Fibroblast of skin of scalp (primary cell): ENCODE measurements around the gene NCOA1.
"Not testable (repeated sequence)": the region's sequence is repeated elsewhere in the genome, so short reads cannot be mapped to it uniquely, and the experiment has no call there.

Experiments used
- DNase-seq: peaks from one replicate; pipeline ENCODE4 v3.0.0-alpha.2; 2013

The NCOA1 gene

DNA sequence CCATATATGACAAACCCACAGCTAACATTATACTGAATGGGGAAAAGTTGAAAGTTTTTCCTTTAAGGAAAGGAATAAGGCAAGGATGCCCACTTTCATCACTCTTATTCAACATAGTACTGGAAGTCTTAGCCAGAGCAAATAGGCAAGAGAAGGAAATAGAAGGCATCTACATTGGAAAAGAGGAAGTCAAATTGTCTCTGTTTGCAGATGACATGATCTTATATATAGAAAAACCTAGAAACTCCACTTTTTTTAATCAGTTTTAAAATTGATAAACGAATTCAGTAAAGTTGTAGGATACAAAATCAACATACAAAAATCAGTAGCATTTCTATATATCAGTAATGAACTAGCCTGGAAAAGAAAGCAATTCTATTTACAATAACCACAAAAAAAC, 90.9 kb downstream of the NCOA1 start:
- not testable (repeated sequence) for DNase-seq

DNA sequence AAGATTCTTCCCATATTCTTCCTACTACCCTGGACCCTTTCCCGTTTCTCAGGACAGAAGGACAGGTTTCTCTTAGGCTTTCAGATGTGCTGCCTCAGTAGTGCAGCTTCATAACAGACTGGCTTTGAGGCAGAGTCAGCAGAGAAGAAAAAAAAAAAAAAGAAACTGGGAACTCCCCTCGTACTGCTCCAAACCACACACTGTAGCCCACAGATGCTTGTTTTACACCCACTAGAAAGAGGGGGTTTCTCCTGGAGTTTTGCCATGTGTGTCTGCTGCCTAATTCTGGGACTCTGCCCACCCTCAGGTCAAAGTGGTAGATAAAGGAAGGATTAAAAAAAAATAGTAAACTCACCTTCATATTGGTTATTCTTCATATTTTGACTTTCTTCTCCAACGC, 95.9 kb downstream of the NCOA1 start:
- no peak for DNase-seq

DNA sequence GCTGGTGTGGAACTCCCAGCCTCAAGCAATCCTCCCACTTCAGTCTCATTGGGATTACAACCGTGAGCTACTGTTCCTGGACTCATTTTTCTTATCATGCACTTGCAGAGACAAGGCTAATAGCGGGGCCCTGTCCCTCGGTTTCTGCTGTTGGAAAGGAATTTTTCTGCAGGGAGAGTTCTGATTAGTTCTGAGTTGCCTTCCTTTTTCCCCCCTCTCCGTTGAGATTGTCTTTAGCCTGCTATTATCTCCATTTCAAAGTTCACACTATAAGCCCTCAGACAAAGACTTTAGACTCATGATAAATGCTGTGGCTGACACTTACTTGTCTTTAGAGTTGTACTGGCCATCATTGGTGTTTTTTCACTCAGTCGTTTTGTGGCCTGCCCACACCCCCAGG, 97.2 kb downstream of the NCOA1 start:
- DNase-seq = no peak

DNA sequence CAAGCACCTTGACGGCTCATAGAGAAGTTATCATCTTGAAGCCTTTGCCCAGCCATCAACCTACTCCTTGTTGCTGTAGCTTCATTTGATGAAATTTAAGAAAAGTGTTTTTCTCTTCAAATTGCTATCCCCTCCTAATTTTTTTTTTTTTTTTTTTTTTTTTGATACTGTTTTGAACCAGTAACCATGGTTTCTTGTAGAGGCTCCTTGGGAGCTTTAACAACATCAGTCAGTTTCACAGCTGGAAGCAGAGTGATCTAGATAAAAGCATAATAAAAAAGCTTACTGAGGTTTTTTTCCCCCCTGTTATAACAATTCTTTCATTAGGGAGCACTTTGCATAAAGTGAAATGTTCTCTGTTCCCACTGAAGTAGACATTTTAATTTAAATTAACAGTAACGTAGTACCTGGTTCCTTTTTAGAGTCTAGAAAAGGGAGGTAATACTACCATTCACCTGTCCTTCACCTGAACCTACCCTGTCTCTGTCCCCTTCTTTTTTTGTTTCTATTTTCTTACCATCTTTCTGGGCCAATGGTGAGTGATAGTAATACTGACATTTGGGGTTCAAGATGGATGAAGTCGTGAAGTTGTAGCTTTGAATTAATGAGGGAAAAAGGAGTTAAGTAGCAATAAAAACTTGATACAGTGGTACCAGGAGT, 101.5 kb downstream of the NCOA1 start:
- DNase-seq = no peak

DNA sequence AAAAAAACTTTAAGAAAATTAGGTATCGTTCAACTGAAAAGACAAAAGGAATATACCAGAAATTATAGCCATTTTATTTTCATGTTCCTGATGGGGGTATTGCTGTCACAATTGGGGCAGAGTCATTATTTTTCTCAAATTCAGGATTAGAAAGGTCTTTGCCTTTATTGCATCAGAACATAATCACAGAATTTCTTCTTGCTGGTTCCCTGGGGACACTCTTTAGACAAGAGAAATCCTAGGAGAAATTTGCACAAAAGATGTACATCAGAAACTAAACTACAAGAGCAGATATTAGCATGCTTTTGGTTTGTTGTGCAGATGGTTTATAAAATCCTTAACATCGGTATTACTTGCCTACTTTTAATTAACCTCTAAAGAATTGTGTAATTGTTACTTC, 103.2 kb downstream of the NCOA1 start:
- DNase-seq = peak; percentile 17

DNA sequence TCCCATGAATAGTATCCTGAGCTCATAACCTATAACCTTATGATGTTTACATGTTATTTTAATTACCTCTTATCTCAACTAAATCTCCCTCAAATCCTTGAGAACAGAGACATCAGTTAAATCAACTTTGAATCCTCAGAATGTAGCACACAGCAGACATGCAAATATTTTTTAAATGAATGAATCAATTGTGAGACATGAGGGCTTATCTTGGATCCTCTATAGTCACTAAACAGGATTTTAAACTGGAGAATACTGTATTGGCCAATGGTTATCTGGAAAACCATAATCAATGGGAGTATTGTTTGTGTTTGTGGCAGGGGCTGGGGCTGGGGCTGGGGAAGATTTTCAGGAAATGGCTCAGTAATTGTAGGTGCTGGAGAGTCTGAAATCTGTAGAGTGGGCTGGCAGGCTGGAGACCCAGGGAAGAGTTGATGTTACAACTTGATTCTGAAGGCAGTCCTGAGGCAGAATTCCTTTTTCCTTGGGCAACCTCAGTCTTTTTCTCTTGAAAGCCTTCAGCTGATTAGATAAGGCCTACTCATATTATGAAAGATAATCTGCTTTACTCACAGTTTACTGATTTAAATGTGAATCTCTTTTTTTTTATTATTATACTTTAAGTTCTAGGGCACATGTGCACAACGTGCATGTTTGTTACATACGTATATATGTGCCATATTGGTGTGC, 106.3 kb downstream of the NCOA1 start:
- DNase-seq = no peak

DNA sequence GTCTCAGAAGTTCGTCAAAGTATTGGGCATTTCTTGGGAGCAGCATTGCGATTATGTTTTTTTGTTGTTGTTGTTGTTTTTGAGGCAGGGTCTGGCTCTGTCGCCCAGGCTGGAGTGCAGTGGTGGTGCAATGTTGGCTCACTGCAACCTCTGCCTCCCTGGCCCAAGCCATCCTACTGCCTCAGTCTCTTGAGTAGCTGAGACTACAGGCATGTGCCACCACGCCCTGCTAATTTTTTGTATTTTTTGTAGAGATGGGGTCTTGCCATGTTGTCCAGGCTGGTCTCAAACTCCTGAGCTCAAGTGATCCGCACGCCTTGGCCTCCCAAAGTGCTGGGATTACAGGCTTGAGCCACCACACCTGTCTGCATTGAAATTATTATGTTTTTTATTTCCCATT, 109.1 kb downstream of the NCOA1 start:
- DNase-seq = not testable (repeated sequence)

DNA sequence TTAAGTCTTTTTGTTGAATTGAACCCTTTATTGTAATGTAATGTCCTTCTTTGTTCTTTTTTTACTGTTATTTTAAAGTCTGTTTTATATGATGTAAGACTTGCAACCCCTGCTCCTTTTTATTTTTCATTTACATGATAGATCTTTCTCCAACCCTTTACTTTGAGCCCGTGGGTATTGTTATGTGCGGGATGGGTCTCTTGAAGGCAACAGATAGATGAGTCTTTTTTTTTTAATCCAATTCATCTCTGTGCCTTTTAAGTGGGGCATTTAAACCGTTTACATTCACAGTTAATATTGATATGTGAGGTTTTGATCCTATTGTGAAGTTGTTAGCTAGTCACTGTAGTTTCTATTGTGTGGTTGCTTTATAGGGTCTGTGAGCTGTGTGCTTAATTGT, 120.6 kb downstream of the NCOA1 start:
- no peak for DNase-seq

DNA sequence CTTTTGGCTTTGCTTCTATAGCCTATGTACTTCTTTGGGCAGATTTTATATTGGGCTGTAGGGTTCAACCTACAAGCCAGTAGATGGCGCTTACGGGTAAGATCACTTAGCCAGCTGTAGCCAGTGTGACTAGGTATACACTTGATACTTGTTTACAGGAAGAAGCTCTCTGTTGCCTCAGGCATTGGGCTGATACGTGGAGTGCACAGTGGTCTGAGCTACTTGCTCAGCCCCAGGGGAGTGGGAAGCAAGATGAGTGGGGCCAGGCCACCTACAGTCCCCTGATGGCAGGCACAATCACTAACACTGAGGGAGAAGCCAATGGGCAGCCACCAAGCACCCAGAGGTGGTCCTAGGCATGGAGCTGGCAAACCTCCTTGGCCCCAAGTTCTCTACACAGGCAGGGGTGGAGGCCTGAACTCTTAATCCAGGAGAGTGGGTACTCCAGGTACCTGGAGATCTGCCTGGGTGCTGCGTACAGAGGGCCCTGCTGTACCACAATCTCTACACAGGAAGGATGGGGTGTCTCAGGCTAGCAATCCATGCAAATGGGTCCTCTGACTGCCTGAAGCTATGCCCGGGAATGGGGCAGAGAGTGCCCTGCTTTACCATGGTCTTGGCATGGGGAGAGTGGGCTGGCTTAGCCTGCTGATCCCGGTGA, 122.2 kb downstream of the NCOA1 start:
- peak; percentile 52 for DNase-seq

DNA sequence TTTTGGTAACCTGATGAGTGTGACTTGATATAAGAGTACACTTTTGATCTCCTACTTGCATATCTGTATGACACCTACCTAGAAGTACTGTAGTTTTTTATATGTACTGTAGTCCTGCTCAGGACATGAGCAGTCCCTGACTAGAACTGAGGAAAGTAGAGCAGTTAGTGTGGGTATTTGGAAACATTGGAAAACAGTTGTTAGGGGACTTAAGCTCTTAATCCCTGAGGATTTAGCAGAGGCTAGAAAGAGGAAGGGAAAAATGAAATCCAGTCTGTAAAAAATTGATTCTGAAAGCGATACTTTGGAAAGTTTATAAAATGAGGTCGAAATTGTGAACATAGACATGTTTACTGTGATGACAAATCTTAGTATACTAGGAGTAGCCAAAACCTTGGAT, 125.6 kb downstream of the NCOA1 start:
- no peak for DNase-seq

DNA sequence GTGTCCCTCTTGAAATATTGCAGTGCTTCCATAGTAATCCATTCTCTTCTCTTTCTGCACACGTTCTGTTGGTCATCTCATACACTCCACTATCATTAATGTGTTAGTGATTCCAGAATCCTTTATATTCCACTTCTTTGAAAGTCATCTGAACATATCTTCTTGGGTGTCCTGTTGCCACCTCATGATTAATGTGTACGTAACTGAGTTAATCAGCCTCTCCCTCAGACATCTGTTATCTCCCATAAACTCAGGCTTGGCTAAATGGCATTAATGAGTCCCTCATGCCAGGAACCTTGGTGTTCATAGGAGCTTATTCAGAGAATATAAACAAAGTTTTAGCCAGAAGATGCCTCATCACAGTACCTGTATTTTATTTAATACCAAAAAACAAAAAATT, 126.4 kb downstream of the NCOA1 start:
- DNase-seq = no peak

DNA sequence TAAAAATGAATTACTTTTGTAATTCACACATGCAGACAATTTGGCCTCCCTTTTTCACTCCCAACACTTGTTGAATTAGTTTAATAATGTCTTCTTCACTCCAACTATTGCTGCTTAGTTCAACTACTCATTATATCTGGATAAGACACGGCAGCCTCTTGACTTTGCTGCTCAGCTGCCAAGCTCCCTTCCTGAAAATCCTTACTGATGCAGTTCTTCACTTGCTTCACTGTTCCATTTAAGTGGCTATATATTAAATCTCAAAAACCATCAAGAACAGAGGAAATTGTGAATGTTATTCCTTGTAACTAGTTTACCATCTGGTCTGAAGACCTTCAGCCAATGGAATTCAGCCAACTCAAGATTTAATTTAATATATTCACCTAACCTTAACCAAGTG, 127.1 kb downstream of the NCOA1 start:
- DNase-seq = no peak

DNA sequence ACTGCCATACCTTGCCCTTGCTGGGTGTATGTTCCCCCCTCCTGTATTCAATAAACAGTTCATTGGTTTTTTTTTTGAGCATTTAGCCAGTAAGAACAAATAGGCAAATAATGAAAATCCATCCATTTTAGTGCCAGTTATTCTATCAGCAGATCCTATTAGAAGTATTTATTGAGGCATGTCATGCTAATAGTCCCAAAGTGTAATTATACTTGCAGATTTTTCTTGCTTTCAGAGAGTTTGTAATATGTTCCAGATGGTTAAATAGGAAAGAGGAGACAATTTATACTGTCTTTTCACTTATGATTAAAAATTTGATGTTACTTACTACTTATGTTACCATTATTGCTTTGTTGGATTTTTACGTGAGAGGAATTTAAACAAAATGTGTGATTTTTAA, 127.6 kb downstream of the NCOA1 start:
- DNase-seq = no peak

DNA sequence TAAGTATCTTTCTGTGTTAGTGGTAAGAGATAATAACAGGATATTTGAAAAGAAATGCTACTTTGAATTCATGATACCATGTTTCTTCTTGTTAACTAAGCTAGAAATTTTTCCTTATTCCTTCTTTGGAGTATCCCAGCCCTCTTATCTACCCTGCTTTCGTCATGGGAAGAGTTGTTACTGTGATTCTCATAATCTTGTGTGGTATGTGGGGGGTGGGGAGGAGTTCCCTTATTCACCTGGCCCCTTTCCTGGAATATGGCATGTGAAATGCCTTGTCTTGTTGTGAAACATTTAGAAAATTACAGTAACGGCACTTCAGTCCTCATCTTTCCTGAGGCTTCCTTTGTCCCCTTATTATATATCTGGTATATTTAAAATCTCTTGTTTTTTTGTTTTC, 129.9 kb downstream of the NCOA1 start:
- DNase-seq = no peak

DNA sequence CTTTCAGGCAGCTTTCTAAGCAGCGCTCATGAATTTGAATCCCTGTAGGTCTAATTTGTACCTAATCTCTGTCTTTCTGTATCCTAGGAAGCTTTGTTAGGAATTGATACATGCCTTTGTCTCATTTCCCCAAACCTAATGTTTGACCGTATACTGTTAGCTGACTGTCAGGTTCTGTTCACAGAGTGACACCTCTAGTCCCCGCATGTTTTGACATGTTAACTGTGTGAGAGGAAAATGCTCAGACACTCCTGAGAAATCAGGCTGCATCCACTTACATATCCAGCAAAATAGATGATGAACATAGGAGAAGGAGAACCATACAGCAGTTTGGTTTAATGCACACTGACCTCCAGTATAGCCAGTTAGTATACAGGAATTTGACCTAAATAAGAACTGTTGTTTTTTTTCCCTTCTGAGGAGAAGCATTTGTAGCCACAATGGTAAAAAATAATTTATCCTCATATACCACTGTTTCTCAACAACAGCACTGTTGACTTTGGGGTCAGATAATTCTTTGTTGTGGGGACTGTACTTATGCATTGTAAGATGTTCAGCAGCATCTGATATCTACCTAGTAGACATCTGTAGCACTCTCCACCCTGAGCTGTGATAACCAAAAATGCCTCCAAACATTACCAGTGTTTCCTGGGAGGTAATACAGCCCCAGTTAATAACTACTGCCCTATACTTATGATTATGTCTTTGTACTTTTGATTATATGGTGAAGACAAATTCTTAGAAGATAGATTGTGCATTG, 130.9 kb downstream of the NCOA1 start:
- DNase-seq = no peak

DNA sequence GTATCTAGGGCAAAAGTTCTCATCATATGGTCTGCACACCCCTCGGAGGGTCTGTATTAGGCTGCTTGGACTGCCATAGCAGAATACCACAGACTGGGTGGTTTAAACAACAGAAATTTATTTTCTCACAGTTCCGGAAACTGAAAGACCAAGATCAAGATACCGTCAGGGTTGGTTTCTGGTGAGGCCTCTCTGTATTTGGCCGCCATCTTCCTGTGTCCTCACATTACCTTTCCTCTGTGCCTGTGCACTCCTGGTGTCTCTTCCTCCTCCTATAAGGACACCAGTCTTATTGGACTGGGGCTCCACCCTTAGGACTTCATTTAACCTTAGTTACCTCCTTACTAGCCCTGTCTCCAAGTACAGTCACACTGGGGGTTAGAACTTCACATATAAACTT, 132.5 kb downstream of the NCOA1 start:
- no peak for DNase-seq

DNA sequence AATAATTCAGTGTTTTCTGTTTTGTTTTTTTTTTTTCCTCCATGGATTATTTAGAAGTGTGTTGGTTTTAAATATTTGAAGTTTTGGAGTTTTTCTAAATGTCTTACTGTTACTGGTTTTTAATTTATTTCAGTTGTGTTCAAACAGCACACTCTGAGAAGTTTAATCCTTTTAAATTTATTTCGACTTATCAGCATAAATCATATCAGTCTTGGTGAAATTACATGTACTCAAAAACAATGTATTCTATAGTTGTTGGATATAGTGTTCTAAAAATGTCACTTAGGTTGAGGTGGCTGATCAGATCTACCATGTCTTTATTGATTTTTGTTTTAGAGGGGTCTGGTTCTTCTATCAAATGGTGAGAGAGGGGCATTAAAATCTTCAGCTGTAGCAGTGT, 134.7 kb downstream of the NCOA1 start:
- DNase-seq = no peak

DNA sequence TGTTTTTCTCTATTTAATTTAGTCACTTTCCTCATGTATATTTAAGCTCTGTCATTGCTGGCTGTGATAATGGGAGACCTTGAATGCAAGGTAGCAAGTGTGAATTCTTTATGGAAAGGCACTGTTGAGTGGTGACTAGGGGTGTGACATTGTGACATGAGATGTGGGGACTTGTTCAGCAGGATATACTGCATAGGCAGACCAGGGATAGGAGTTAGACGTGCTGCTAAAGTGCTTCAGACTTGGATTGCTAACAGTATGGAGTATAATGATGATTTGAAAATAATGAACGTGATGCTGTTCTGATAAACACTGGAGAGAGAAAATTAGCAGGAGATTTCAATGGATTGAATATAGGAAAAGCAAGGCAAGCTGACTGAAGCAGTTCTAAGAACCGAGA, 135.1 kb downstream of the NCOA1 start:
- DNase-seq = no peak

DNA sequence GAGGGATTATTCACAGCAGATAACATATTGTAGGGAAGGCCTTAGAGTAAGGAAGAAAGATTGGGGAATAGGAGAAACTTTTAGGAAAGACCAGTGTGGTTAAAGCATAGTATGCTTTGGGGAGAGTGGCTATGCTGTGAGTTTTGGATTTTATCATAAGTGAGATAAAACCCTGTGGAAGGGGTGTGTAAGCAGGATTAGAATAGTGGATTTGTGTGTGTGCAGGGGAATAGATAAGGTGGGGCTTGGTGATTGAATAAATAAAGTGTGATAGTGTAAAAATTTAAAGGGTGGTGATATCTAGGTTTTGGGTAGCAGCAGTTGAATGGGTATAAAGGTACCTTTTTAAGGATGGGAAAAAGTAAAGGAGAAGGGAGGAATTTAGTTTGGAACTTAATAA, 137.7 kb downstream of the NCOA1 start:
- no peak for DNase-seq

DNA sequence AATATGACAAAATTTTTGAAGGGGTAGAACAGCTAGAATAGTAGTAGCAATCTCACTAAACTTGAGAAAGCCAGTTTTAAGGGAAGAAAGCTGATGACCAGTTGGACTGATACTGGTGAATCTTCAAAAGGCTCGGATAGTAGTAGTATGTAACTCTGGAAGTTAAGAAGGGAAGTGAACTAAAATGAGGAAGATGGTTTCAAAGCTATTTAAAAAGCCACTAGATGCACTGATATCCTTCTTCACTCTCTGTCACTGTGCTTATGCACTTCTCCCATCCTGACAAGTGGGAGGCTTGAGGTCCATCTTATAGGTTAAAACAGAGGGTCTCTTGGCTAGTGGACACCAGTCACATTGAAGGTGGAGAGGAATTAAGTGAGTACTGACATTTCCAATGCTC, 141.1 kb downstream of the NCOA1 start:
- DNase-seq = no peak

DNA sequence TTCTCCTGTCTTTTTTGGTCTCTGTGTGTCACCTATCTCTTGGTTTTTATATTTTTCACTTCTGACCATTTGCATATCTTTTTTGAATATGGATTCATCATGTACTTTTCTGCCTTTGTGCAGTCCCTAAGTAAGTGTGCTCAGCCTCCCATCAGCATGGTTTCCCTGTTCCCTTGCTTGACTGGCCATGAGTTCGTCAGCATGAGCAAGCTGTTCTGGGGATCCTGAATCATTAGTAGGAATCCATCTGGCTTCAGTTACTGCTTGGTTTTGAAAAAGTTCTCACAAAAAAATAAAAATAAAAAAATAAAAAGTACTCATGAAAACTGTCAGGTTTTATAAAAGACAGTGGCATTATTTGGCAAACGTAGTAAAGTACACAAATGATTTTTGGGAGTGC, 144.1 kb downstream of the NCOA1 start:
- DNase-seq = peak; percentile 31

DNA sequence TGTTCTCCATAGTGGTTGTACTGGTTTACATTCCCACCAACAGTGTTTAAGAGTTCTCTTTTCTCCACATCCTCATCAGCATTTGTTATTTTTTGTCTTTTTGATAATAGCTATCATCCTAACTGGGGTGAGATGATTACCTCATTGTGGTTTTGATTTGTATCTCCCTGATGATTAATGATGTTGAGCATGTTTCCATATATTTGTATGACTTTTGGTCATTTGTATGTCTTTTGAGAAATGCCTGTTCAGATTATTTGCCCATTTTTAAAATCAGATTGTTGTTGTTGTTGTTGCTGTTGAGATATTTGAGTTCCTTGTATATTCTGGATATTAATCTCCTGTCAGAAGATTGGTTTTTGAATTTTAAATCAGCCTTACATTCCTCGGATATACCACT, 147.5 kb downstream of the NCOA1 start:
- DNase-seq = no peak

DNA sequence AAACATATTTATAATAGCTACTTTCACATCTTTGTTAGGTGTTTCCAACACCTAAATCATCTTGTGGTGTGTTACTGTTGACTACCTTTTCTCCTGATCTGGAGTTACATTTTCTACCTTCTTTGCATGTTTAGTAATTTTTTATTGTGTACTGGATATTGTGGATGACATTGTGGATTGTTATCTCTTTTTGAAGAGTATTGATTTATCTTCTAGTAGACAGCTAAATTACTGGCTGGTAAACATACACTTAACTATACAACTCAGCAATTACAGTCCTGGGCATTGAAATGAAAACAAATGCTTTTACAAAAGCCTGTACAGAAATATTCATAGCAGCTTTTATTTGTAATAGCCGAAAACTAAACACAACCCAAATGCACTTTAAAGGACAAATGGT, 151.3 kb downstream of the NCOA1 start:
- no peak for DNase-seq

DNA sequence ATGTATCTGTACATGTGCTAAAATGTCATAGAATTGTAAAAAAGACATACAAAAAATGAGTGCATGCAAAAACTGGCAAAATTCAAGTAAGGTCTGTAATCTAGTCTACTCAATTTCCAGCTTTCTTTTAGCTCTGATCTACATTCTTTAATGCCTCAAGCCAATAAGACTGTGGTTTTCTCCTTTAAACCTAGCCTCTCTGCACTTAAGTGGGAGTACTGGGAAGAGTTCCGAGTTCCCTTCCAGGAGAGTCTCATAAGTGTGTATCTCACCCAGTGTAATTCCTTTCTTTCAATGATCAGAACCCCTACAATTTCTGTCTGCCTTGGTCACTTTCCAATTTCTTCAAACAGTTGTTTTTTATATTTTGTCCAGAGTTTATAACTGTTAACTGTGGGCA, 152.0 kb downstream of the NCOA1 start:
- DNase-seq = no peak
